Hepatic stellate cell (primary cell): ENCODE measurements around the gene RGL3.
"Not testable (repeated sequence)": the region's sequence is repeated elsewhere in the genome, so short reads cannot be mapped to it uniquely, and the experiment has no call there.

Source experiments
- DNase-seq: peaks from one replicate; pipeline ENCODE4 v3.0.0; 2011; ENCODE audit warnings: low spot score

RGL3 gene

GRCh38 chr19:11418549-11419506 lies at the start of gene RGL3:
TSS of gene RGL3 (minus strand) at chr19:11419314. CDS start at chr19:11419278, 36 bp downstream.
- peak; percentile 63 for DNase-seq

GRCh38 chr19:11468266-11468845 lies 49.2 kb upstream of the RGL3 start:
- DNase-seq = not testable (repeated sequence)

DNA sequence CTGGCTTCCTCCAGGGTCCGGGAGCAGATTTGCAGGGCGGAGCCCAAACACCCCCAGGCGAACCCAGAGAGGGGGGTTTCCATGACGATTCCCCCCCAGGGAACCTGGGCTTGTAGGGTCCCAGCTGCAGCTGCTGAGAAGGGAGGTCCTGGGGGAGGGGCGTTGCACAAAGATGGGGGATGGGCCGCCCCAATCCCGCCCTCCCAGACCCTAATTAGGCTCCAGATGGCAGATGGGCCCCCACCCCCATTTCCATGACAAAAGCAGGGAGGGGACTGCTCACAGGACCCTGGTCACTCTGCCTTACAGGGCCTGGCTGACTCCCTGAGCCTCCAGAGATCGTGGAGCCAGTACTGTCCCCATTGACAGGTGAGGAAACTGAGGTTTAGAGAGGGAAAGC lies 46.5 kb upstream of the RGL3 start:
- no peak for DNase-seq

GRCh38 chr19:11464333-11465265 lies 45.5 kb upstream of the RGL3 start:
- DNase-seq = no peak

- no peak for DNase-seq
Observed at GRCh38 chr19:11463391-11463790, 44.3 kb upstream of the RGL3 start.

DNA sequence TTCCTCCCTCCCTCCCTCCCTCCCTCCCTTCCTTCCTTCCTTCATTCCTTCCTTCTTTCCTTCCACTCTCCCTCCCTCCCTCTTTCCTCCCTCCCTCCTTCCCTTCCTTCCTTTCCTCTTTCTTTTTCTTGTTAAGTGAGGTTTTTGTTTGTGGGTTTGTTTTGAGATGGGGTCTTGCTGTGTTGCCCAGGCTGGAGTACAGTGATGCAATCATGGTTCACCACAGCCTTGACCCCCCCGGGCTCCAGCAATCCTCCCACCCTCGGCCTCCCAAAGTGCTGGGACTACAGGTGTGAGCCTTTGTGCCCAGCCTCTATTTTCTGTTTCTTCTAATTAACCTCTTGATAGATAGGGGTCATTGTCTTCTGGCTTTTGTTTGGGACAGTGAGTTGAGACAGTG lies 42.3 kb upstream of the RGL3 start:
- no peak for DNase-seq

GRCh38 chr19:11460207-11460606 lies 41.1 kb upstream of the RGL3 start:
- DNase-seq = no peak

DNA sequence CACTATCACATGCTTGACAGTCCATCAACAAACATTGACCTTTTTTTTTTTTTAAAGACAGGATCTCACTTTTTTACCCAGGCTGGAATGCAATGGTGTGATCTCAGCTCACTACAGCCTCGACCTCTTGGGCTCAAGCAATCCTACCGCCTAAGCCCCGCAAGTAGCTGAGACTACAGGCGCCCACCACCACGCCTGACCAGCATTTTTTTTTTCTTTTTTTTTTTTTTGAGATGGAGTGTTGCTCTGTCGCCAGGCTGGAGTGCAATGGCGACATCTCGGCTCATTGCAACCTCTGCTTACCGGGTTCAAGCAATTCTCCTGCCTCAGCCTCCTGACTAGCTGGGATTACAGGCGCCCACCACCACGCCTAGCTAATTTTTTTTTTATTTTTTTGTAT lies 39.8 kb upstream of the RGL3 start:
- not testable (repeated sequence) for DNase-seq

DNA sequence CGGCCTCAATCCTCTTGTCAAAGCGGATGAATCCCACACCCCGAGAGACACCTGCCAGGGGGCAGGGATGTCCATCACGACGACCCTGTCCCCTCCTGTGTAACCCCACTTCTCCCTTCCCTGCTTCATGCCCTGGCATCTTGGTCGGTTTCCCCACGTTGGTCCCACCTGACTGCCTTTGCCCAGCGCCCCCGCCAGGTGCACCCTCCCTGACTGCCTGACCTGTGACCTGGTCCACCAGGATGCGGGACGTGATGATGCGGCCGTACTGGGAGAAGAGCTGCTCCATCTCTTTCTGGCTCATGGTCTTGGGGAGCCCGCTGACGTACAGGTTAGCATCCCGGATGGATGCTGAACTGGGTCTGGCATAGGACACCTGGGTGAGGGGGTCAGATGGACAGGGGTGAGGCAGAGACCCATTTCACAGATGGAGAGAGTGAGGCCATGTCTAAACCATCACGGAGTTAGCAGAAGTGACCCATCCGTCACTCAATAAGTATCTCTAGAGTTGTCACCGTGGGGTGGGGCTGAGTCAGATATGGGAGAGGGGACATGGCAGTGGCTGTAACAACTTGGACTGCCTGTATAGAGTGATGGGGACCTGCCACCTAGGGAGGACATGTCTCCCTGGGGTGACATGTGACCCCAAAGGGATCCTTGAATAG lies 39.3 kb upstream of the RGL3 start:
- DNase-seq = no peak

- DNase-seq = no peak
Observed at GRCh38 chr19:11457831-11458230, 38.7 kb upstream of the RGL3 start.

DNA sequence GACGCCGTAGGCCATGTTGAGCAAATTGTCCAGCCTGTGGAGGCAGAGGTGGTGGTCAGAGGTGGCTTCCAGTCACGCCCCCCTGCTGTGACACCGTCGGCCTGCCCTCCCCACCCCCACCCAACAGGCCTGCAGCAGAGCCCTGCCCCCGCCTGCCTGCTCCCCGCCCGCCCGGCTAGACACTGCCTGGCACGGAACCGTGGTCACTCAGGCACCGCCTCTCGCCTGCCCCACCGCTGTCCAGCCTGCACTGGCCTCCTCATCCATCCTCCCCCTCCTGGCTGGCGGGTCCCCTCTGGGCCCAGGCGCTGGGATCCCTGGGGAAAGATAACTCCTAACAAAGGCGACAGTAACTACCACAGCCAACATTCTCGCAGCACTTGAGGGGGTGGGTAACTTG lies 38.0 kb upstream of the RGL3 start:
- peak; percentile 65 for DNase-seq

GRCh38 chr19:11456659-11457058 lies 37.5 kb upstream of the RGL3 start:
- no peak for DNase-seq

DNA sequence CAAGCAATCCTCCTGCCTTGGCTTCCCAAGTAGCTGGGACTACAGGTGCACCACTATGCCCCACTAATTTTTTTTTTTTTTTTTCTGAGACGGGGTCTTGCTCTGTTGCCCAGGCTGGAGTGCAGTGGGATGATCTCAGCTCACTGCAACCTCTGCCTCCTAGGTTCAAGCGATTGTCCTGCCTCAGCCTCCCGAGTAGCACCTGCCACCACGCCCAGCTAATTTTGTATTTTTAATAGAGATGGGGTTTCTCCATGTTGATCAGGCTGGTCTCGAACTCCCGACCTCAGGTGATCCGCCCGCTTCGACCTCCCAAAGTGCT lies 36.1 kb upstream of the RGL3 start:
- DNase-seq = not testable (repeated sequence)

DNA sequence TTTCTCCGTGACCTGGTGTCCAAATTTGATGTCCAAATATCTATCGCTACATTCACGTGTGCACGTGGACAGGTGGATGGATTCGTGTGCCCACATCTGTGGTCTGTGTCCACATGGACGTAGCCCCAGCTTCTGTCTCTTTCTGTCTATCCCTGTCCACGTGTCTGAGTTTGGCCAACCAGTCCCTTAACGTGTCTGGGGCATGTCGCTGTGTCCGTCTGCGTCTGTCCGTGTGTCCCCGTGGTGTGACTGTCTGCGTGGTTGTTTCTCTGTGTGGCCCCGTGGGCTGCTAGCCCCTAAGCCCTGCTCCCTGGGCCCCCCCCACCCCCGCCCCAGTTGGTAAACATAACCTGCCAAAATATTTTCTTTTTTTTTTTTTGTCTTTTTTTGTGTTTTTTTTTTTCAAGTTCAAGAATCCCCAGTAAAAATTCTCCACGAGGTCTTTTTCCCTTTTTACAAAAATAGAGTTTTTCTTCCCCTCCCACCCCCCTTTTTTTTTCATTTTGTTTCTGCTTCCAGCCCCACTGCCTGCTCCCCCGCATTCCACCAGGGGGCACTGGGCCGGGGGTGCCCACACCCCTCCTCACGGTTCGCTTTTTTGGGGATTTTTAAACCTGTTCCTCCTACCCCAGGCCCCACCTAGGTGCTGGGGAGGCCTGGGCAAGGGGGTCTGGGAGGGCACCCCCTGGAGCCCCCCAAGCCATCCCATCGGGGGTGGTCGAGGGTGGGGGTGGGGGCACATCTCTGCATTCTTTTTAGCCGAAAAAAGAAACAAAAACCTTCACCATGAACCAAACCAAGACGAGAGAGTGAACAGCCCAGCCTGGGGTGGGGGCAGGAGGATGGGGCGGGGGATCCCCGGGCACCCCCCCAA lies 34.6 kb upstream of the RGL3 start:
- DNase-seq = no peak

DNA sequence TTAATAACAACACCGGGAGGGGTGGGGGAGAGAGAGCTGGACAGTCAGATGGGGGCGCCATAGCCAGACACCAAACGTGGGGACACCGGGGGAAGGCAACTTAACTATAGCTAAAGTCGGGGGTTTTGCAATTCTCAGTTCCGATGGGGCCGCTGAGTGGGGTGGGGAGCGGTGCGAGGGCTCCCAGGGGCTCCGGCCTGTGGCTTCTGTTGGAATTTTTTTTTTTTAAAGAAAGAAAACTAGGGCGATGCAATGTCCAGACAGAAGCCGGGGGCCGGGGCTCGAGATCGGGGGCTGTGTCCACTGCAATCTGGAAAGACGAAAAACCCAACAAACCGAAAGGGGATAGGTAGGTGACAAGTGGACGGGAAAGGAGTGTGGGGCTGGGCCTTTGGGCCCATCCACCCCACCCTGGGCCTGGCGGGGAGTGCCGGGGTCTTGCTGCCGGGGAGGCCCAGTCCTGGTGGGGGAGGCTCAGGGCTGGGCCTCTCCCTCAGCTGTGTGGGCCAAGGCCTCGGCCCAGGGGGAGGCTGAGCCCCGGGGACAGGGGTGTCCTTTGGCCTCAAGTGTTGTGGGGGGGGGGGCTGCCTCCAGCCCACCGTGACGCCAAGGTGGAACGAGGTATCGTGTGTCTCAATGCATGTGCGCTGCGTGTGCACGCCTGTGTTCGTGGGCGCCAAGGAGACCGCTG lies 33.7 kb upstream of the RGL3 start:
- no peak for DNase-seq

DNA sequence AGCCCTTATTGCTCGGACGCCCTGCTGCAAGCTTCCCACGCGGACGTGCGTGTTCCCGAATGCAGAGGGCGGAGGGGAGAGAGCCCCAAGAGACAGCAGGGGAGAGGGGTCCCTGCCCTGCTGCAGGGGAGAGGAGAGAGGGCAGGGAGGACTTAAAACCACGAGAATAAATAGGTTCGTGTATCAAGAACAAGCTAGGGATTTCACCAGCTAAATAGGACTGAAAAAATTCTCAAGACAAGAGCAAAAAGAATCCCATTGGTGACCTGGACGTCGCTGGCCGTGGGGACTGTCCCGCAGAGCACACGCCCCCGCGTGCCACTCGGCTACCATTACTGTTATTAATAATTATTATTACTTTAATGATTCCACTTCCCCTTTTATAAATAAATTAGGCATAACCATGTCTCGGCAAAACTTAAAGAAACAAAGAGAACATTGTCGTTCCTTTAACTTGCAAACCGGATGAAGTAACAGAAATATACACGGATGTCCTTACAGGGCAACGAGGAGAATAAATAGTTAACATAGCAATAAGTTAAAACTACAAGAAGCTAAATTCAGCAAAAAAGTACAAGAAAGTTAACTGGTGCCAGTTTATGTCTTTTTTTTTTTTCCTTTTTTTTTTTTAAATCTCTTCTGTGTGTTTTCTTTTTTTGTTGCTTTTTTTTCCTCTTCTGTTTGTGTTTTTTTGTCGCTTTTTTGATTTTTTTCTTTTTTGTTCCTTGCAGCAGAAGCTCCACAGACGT lies 32.9 kb upstream of the RGL3 start:
- DNase-seq = no peak

DNA sequence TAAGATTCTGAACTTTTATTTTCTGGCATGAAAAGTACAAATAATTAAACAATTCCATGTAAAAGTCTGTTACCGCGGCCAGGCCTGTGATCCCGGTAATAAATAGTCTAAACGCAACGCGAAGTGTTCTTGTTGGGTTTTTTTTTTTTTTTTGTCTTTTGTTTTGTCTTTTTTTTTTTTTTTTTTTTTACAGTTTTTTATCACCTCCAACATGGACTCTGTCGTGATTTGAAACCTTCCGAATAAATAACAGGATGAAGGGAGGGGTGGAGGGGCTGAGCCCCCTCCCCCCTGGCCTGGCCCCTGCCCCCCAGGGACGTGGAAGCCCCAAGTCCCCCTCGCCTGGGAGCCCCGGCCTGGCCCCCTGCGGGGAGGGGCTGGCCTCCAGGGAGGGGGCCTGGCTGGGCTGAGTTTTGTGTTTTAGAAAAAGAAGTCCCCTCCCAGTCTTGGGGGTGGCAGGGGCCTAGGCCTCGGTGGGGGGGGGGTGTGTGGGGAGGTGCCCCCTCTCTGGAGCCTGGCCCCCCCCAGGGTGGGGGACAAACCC lies 32.3 kb upstream of the RGL3 start:
- DNase-seq = no peak

DNA sequence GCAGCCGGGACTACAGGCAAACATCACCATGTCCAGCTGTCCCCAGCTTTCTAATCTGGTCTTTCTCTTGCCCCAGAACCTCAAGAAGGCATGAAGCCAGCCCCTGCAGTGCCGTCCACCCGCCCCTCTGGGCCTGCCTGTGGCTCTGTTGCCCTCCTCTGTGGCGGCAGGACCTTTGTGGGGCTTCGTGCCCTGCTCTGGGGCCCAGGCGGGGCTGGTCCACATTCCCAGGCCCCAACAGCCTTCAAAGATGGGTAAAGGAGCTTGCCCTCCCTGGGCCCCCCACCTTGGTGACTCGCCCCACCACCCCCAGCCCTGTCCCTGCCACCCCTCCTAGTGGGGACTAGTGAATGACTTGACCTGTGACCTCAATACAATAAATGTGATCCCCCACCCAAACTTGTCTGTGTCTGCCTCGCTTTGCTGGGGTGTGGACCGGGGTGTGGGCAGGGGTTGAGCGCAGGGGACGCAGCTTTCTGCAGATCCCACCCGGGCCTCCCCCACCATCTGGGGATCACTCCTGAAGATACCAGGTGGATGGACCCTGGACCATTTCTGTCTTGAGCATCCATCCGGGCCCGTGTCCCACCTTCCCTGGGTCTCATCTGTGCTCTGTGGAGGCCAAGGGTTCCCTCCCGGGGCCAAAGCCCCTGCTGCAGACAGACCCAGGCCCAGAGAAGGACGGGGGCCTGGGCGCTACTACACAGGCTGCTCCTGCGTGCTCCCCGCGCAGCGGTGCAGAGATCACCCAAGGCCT lies 31.6 kb upstream of the RGL3 start:
- no peak for DNase-seq
